ENCODE measurements around the gene SP6. TPM values are rescaled to one million over a fixed set of nuclear protein-coding genes. Genes with fewer than 3 reads are reported as not detected.

The SP6 gene
- total RNA-seq, 1 experiment from 2014 or later = 3.3 TPM

GRCh38 chr17:47852113-47852949, 1.4 kb upstream of the SP6 start:
- no peak for TF ChIP-seq ZNF416 (CRISPR knock-in tag; IDR thresholded peaks at IDR 0.05)
- no peak for TF ChIP-seq NFE2L1 (CRISPR knock-in tag; IDR thresholded peaks at IDR 0.05)
- no peak for TF ChIP-seq AFF4 (CRISPR knock-in tag; IDR thresholded peaks at IDR 0.05; ENCODE audit: borderline replicate concordance)
- no peak for TF ChIP-seq ESRRA (CRISPR knock-in tag; IDR thresholded peaks at IDR 0.05; ENCODE audit: borderline replicate concordance)
- no peak for TF ChIP-seq IRF2 (CRISPR knock-in tag; IDR thresholded peaks at IDR 0.05; ENCODE audit: borderline replicate concordance, low read depth)
- TF ChIP-seq NFYB (CRISPR knock-in tag; conservative IDR thresholded peaks at IDR 0.05; ENCODE audit: low read depth) = no peak
- TF ChIP-seq ERG (CRISPR knock-in tag; IDR thresholded peaks at IDR 0.05) = no peak
- TF ChIP-seq IRF1 (CRISPR knock-in tag; IDR thresholded peaks at IDR 0.05) = no peak
- TF ChIP-seq ZNF138 (CRISPR knock-in tag; conservative IDR thresholded peaks at IDR 0.05) = no peak
- no peak for TF ChIP-seq CREB1 (CRISPR knock-in tag; IDR thresholded peaks at IDR 0.05)
- ChIA-PET POLR2A (interaction anchor here (0.8 to 2.3 kb wide), 5 partner anchors 20 to 118 kb away, joined by 3 to 12 read pairs (median 4); partner anchors contain the start of gene CDK5RAP3), CTCF (interaction anchor here (0.8 to 19.3 kb wide), 8 partner anchors 8 to 118 kb away, joined by 3 to 1122 read pairs (median 7); partner anchors contain the start of genes CDK5RAP3, SCRN2 and SP2)
- peak overlapping the region; percentile 78 for H3K4me3 Mint-ChIP-seq
- H3K27me3 Mint-ChIP-seq (ENCODE audit: low read depth) = peaks cover 92% of the 10 kb centered on the region
- DNase-seq (ENCODE audit: low spot score) (no peak), ATAC-seq (no peak)
- no peak overlapping the region for H3K27ac Mint-ChIP-seq
- H3K4me1 Mint-ChIP-seq = peaks cover 49% of the 10 kb centered on the region
- no peaks in the 10 kb centered on the region for H3K36me3 Mint-ChIP-seq
- H3K9me3 Mint-ChIP-seq = no peaks in the 10 kb centered on the region

GRCh38 chr17:47851764-47852112, 775 bp upstream of the SP6 start:
- CTCF ChIA-PET = interaction anchor here (1.6 to 19.3 kb wide), 6 partner anchors 10 to 173 kb away, joined by 5 to 1122 read pairs (median 10); partner anchors contain the start of genes CDK5RAP3, SCRN2 and SP2
- POLR2A ChIA-PET = interaction anchor here (1.7 to 2.3 kb wide), 3 partner anchors 20 to 53 kb away, joined by 4 to 12 read pairs (median 5); no protein-coding TSS in a partner anchor
- Mint-ChIP-seq H3K4me3 (peak overlapping the region; percentile 78), H3K27ac (no peak overlapping the region), H3K4me1 (peaks cover 48% of the 10 kb centered on the region), H3K36me3 (no peaks in the 10 kb centered on the region), H3K9me3 (no peaks in the 10 kb centered on the region), H3K27me3 (ENCODE audit: low read depth) (peaks cover 92% of the 10 kb centered on the region)
- peak; percentile 5 for ATAC-seq
- DNase-seq (ENCODE audit: low spot score) = peak; percentile 51
- TF ChIP-seq ATF1 (CRISPR knock-in tag; IDR thresholded peaks at IDR 0.05) = no peak
- TF ChIP-seq ZNF219 (CRISPR knock-in tag; IDR thresholded peaks at IDR 0.05; ENCODE audit: borderline replicate concordance) = no peak

GRCh38 chr17:47850373-47850691, 631 bp downstream of the SP6 start:
- ChIA-PET CTCF (interaction anchor here (1.0 to 19.3 kb wide), 8 partner anchors 8 to 175 kb away, joined by 3 to 1122 read pairs (median 6); partner anchors contain the start of genes CDK5RAP3, LRRC46, MRPL10 and SCRN2), POLR2A (interaction anchor here (1.1 to 2.3 kb wide), 4 partner anchors 22 to 54 kb away, joined by 3 to 12 read pairs (median 4); no protein-coding TSS in a partner anchor)
- H3K27ac Mint-ChIP-seq = no peak overlapping the region
- DNase-seq (ENCODE audit: low spot score) (no peak), ATAC-seq (0 out of 2 replicates have a peak, but pooled peaks have one; percentile 0)
- peaks cover 42% of the 10 kb centered on the region for H3K4me1 Mint-ChIP-seq
- H3K27me3 Mint-ChIP-seq (ENCODE audit: low read depth) = peaks cover 92% of the 10 kb centered on the region
- TF ChIP-seq CDX4 (CRISPR knock-in tag; IDR thresholded peaks at IDR 0.05; ENCODE audit: borderline replicate concordance) = no peak
- TF ChIP-seq PRDM15 (CRISPR knock-in tag; IDR thresholded peaks at IDR 0.05) = peak; percentile 15; the same call in 1 of the 2 replicates
- peak overlapping the region; percentile 71 for H3K4me3 Mint-ChIP-seq
- H3K9me3 Mint-ChIP-seq = no peaks in the 10 kb centered on the region
- H3K36me3 Mint-ChIP-seq = no peaks in the 10 kb centered on the region

Measured in WTC11 (cell line).